HEK293T (cell line): ENCODE measurements around the gene DYRK1B.

Experiments
- ARNT ChIP-seq: fragments of 450-650 bp; IDR thresholded peaks from 2 replicates; pipeline ENCODE4 v1.6.1; 2017; ENCODE audit warnings: mild to moderate bottlenecking
- BHLHE40 ChIP-seq: fragments of 450-650 bp; IDR thresholded peaks from 2 replicates; pipeline ENCODE4 v1.6.1; 2016; ENCODE audit warnings: mild to moderate bottlenecking, moderate library complexity, borderline replicate concordance
- CTBP1 ChIP-seq: fragments of 450-650 bp; IDR thresholded peaks from 2 replicates; pipeline ENCODE4 v1.6.1; 2016; ENCODE audit warnings: borderline replicate concordance
- ELF4 ChIP-seq: fragments of 450-650 bp; IDR thresholded peaks from 2 replicates; pipeline ENCODE4 v1.6.1; 2017; ENCODE audit warnings: antibody characterized with exemption
- FOXA1 ChIP-seq: fragments of 450-650 bp; IDR thresholded peaks from 2 replicates; pipeline ENCODE4 v1.6.1; 2016; ENCODE audit warnings: mild to moderate bottlenecking
- FOXK2 ChIP-seq: fragments of 450-650 bp; IDR thresholded peaks from 2 replicates; pipeline ENCODE4 v1.6.1; 2016; ENCODE audit warnings: mild to moderate bottlenecking
- FOXM1 ChIP-seq: fragments of 450-650 bp; IDR thresholded peaks from 2 replicates; pipeline ENCODE4 v1.6.1; 2017; ENCODE audit warnings: mild to moderate bottlenecking, borderline replicate concordance
- NFRKB ChIP-seq: fragments of 450-650 bp; IDR thresholded peaks from 2 replicates; pipeline ENCODE4 v1.6.1; 2016; ENCODE audit warnings: mild to moderate bottlenecking, moderate library complexity
- SP1 ChIP-seq: fragments of 450-650 bp; IDR thresholded peaks from 2 replicates; pipeline ENCODE4 v1.6.1; 2017
- TARDBP ChIP-seq: fragments of 450-650 bp; IDR thresholded peaks from 2 replicates; pipeline ENCODE4 v1.6.1; 2016
- TF ChIP-seq, protein P1 (sequence below): fragments of 450-650 bp; IDR thresholded peaks from 2 replicates; pipeline ENCODE4 v1.6.1; 2016

DNA sequence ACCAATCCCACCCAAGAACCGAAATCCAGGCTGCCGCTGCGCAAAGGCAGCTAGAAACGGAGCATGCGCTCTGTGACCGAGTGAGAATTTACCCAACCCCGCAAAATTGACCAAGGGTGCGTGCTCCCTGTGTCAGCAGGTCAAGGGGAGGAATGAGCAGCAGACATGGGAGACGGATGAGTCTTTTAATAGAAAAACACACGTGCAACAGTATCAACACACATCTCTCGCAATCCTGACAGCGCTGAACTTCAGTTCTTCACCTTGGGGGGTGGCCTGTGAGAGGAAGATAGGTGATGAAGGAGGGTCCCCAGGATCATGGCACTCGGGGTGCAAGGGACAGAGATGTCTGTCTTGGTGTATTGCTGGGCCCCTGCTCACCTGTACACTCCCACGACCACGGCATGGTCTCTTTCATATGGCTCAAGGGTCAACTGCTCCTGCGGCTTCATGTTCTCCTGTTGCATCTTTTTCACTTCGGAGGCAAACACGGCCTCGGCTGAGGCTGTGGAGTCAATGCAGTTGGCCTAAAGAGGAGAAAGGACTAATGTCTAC is 402 bp upstream of the DYRK1B start:
- TF ChIP-seq TARDBP (no peak), ELF4 (no peak), FOXM1 (no peak), SP1 (no peak), FOXA1 (no peak), BHLHE40 (no peak), NFRKB (no peak), CTBP1 (no peak), FOXK2 (no peak), ARNT (no peak)
- TF ChIP-seq, protein P1, sequence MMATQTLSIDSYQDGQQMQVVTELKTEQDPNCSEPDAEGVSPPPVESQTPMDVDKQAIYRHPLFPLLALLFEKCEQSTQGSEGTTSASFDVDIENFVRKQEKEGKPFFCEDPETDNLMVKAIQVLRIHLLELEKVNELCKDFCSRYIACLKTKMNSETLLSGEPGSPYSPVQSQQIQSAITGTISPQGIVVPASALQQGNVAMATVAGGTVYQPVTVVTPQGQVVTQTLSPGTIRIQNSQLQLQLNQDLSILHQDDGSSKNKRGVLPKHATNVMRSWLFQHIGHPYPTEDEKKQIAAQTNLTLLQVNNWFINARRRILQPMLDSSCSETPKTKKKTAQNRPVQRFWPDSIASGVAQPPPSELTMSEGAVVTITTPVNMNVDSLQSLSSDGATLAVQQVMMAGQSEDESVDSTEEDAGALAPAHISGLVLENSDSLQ: no peak
